ENCODE data around the gene MLC1.
"Not testable (repeated sequence)": the region's sequence is repeated elsewhere in the genome, so short reads cannot be mapped to it uniquely, and the experiment has no call there.

MLC1 gene

DNA sequence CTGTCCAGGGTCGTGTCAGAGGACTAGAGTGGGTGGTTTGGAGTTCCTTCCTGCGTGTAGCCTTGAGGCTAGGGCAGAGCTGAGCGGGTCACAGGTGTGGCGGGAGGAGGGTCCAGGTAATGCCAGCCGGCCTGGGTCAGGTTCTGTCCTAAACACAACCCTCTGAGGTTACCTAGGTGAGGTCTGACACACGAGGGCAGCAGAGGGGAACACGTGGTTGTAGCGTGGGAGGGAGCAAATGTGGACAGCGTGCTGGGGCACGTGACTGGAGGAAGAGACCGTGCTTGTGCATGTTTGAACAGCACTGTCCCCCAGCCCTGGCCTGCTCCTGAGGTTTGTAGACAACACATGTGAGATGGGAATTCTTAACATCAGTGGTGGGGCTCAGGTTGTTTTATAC lies 17.7 kb upstream of the MLC1 start:
- DNase-seq: no peak

DNA sequence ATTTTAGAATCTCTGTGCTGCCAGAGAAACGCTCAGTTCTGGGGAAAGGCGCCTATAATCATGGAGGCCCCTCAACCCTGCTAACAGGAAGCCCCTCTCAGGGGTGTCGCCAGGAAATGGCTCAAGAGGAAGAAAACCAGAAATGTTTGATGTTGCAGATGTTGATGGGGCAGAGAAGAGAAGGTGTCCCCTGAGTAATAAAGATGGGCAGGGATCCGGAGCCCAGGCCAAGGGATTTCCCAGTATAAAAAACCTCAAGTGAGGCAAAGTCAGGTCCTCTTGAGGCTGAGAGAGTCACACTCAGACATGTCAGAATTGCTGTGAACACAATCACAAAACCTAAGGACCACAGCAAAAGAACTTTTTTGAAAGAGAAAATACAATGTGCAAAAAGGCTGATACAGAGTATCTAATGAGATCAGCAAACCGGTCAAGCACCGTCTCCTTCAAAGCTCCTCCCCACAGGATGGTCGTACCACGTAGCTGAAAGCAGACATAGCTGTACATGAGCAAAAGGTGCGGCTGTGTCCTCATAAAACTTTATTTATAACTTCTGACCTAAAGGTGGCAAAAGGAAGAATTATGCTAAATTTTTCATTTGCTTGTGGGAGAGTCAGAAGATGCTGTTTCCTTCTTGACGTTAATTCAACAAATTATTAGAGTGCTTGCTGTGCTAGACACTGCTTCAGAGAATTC lies 16.8 kb upstream of the MLC1 start:
- no peak for DNase-seq

DNA sequence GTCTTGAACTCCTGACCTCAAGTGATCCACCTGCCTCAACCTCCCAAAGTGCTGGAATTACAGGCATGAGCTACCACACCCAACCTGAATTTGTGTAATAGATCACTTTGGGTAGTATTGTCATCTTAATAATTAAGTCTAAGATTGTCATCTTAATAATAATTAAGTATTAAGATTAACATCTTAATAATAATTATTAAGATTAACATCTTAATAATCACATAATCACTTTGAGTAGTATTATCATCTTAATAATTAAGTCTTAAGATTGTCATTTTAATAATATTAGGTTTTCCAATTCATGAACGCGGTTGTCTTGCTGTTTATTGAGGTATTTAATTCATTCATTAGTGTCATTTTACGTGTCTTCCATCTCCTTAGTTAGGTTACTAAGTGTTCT lies 12.8 kb upstream of the MLC1 start:
- DNase-seq: no peak

DNA sequence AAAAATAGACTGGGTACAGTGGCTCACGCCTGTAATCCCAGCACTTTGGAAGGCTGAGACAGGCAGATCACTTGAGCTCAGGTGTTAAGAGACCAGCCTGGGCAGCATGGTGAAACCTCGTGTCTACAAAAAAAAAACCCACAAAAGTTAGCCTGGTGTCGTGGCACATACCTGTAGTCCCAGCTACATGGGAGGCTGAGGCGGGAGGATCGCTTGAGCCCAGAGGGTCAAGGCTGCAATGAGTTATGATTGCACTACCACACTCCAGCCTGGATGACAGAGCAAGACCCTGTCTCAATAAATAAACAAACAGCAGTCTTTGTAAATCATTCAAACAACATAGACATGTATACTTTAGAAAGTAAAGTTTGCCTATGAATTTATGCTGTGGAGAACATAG lies 7.1 kb upstream of the MLC1 start:
- no peak for DNase-seq

DNA sequence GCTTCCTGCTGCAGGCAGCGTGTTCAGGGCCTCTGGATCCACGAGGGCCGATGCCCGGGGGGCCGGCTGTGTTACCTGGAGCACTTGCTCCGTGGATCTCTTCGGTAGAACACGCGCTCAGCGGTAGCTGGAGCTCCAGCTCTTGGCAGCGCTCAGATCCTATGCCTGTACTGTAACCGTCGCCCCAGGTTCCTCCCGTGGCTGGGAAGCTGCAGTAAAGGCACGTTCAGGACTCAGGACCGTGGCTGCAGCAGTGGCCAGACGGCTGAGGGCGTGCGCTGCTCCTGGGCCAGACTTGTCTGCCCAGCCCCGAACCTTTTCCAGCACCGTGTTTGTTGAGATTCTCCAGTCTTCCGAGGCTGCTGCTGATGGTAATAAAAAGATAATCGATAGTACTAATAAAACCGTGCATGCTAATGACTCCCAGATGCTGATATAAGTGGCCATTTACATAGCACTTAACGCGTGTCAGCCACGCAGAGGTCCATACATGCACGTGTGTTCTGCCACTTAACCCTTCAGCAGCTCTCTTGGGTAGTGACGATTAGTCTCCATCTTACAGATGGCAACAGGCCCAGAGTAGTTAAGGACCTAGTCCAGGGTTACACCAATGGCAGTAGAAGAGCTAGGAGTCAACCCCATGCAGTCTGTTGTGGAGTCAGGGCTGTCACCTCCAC lies 6.0 kb upstream of the MLC1 start:
- DNase-seq: no peak

DNA sequence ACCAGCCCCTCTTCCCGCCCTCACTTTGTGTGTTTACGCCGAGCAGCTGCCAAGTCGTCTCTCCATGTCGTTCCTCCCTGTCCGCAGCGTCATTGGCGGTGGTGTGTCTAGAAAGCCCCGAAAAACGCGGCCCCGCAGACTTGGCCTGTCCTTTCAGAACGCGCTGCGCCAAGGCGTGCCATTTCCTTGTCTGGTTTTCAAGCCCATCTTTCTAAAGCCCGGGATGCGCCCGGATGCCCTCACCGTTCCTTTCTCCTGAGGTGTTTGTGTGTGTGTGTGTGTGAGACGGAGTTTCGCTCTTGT lies 5.1 kb upstream of the MLC1 start:
- DNase-seq: no peak

DNA sequence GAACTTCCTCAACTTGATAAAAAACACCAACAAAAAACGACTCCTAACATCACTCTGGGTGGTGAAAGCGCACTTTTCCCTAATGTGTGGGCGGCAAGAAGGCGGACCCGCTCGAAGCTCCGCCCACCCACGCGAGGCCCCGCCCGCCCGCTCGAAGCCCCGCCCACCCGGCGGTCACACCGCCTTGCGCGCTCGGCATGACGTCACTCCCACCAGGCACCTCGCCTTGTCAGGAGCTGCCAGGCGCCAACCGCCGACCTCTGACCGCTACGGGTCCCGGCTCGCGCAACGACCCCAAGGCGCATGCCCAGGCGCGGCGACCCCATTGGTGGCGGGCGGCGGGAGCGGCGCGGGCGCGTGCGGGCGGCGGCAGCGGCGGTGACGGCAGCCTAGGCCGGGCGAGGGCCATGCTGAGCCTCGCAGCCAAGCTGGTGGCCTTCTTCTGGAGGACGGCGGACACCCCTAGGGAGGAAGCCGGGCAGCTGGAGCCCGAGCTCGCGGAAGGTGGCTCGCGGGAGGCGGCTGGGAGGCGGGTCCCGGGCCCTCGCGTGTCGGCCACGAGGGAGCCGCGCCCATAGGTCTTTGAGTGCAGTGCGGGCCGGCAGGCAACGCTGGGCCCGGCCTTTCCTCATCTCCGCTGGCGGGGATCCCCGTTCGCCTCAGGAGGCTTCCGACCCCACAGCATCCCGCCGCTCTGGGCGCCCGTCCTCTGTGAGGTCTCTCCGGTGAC lies 4.6 kb upstream of the MLC1 start, which contains the start of gene MOV10L1:
TSS of gene MOV10L1 (plus strand) at position 325 of the 730 bp plus-strand sequence. CDS start at position 408, 83 bp downstream.
- no peak for DNase-seq

DNA sequence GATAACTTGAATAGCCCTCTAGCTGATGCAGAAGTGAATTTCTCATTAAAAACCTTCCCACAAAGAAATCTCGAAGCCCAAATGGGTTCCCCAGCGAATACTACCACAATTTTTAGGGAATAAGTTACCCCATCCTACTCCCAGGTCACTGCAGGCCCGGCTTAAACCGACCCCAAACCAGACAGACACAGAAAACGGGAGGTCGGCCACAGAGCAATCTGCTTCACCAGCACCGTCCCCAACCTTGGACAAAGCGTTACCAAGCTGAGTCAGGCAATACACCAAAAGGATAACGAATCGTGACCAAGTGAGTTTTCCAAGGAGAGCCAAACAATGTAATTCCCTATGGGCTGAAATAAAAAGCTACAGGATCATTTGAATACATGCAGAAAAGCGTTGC lies 4.0 kb upstream of the MLC1 start:
- no peak for DNase-seq

DNA sequence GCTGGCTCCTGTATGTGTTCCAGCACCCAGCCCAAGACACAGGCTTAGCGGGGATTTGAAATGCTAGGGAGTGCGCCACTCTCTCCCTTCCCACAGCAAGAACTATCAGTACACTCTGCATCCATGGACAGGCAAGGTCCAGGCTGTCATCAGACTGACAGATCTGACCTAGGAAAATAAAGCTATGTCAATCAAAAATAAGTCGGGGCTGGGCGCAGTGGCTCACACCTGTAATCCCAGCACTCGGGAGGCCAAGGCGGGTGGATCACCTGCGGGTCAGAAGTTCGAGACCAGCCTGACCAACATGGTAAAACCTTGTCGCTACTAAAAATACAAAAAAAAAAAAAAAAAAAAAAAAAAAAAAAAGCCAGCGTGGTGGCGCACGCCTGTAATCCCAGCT lies 2.9 kb upstream of the MLC1 start:
- DNase-seq: no peak

DNA sequence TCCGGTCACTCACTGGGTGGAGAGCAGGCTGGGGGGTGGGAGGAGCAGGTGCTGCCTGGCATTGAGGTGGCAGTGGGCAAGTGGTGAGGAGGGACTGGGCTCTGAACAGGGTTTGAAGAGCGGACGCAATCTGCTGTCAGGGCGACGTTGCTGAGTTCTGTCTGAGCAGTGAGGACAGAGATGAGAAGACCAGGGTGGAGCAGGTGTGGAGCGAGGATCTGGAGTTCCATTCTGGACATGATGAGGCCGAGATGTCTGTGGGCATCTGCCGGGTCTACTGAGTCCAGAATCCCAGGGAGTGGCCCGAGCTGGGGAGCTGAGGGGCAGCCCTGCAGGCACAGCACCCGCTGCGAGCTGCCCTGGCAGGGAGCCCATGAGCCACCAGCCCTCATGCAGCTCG lies 2.4 kb upstream of the MLC1 start:
- no peak for DNase-seq

DNA sequence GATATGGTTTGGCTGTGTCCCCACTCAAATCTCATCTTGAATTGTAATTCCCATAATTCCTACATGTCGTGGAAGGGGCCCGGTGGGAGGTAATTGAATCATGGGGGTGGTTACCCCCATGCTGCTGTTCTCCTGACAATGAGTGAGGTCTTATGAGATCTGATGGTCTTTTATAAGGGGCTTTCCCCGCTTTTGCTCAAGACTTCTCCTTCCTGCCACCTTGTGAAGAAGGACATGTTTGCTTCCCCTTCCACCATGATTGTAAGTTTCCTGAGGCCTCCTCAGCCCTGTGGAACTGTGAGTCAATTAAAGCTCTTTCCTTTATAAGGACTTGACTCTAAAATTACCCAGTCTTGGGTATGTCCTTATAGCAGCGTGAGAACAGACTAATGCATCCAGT lies 1.7 kb upstream of the MLC1 start:
- not testable (repeated sequence) for DNase-seq

DNA sequence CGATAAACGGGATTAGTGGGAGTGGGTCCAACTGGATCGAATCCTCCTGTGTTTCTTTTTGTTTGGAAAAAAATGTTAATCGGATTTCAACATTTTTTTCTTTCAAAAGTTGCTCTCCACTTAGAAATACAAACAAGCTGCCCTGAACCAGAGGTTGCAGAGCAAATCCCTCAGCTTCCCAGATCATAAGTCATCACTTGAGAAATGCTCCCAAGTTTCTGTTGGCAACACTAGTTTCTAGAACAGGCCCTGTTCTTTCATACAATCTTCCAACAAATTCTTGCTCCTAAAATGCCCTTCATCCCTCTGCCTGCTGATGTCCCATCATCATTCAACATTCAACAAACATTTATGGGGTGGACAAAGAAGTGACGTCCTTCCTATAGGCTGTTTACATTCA lies 1.3 kb upstream of the MLC1 start:
- DNase-seq: no peak

DNA sequence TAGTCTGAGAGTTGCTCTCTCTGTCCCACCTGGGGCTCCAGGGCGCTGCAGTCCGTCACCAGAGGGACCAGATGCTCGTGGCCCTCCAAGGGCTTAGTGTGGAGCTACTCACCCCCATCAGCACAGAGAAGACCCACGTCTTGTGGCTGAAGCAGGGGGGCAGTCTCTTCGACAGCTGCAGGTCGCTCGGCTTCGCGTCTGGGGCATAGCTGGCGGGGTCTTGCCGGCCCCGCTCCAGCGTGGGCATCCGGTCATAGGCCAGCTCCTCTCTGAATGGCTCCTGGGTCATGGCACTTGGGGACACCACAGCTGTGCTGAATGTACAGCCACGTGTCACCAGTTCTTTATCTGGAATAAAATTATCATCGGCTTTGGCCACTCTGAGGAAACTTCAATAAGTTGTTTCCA lies 608 bp downstream of the MLC1 start:
- DNase-seq: no peak

DNA sequence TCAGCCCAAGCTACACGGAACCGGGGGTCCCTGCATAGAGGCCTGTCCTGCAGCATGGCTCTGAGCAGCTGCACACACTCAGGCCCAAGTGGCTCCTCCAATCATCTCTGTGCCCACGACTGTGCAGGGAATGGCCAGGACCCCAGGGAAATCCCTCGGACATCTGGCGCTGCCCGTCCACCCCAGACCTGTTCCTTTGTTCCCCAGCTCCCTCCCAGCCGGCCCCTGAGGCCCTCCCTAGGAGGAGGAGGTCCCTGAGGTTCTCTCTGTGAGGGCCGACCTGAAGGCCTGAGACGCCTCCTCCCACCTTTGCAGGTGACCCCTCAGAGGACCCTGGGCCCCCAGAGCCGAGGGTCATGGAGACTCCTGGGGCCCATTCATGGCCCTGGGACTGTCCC lies 1.1 kb downstream of the MLC1 start:
- no peak for DNase-seq

DNA sequence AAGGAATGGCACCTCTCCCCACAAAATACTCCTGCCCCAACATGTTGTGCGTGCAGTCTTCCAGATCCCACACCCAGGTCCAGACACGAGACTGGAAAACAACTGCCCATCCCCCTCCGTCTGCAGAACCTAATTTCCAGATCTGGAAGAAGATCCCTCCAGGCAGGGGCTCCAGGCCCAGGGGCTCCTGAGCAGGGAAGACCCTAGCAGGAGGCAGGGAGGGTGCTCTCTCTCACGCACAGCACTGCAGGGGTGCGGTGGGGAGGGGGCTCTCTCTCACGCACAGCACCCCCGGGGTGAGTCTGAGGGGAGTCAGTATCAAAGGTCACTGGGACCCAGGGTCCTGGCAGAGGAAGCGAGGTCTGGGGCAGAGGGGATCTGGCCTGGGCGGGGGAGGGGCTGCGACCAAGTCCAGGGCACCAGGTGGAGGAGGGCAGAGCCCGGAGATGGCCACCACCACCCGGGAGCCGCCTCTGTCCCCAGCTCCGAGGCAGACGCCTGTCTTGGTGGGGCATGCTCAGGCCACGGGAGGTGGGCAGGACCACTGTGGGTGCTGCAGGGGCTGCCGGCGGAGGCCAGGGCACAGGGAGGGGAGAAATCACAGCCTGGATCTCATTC lies 1.7 kb downstream of the MLC1 start:
- no peak for DNase-seq

DNA sequence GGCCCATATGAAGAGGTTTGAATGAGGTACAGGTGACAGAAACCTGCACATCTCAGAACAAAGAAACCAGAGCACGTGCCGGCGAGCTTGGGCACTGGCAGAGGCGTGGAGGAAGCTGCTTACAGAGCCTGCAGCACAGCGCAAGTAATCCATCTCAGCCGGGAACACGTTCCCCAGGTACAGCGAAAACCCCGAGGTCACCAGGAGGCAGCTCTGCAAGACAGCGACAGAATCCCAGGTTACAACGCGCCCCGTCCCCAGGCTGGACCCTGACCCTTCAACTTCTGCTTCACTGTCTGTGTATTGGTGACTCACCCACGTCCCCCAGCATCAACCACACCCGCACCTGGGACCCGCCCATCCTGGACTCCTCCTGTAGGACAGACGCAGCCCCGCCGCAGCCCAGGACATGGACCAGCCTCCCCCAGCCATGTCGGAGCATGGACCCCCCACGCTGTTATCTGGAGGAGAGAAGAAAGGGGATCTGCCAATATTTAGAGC lies 2.2 kb downstream of the MLC1 start:
- no peak for DNase-seq

DNA sequence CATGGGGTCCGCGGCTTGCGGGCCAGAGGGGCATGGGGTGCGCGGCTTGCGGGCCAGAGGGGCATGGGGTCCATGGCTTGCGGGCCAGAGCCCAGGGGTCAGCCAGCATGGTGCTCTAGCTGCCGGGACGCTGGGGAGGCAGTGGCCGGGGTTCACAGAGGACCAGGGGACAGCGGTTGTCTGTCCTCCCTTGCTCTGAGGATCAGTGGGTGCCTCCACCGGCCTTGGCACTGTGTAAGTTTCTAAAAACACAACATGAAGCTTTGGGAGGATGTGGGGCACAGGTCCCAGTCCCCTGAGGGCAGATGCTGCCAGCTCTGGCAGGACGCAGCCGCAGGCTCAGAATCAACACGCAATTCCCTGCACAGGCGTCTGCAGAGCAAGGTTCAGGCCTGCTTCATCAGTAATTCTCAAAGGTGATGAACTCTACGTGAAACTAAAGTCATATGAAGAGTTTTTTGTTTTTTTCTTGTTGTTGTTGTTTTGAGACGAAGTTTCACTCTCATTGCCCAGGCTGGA lies 3.0 kb downstream of the MLC1 start:
- DNase-seq: no peak

DNA sequence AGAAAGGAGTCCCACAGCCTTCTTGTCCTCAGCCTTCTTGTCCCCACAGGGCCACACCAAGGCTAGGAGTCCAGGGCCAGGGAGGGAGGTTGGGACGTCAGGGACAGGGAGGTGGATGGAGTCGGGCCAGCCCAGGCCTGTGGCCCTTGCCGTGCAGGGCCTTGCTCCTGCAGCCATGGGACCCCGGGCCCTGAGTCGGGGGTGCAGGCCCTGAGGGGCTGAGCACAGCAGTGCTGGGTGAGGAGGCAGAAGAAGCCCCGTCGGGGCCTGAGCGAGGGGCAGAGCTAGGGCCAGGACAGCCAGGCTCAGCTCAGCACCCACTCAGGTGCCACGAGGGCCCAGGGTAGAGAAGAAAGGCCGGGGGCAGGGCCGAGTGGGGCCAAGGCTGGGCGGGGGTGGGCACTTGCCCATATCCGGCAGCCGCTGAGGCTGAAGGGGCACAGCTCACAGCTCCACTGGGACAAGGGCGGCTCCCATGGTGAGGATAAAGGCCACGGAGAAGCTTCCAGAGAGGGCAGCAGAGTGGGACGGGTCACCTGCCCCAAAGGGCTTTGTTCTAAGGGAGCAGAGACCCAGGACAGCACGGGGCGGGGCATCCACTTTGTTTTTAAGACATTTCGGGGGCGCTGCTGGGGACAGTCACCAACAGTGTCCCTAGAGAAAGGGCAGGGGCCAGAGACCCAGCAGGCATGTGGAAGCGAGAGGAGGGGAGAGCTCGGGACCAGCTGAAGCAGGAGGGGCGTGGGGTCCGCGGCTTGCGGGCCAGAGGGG lies 3.6 kb downstream of the MLC1 start:
- no peak for DNase-seq

DNA sequence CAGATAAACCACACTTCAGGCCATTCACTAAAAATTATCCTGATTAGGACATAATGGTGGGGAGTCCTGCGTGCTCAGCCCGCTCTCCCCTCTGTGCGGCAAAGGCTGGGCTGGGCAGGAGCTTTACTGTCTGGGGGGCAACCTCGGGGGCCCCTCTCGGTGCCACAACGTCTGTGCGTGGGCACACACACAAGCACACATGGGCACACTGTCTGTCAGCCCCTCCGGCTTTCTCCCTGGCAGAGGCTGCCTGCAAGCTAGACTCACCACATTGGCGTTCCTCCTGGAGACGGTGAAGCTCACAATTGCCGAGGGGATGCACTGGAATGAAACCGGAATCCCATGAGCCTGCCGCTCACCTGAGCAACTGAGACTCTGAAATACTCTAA lies 5.2 kb downstream of the MLC1 start:
- no peak for DNase-seq

DNA sequence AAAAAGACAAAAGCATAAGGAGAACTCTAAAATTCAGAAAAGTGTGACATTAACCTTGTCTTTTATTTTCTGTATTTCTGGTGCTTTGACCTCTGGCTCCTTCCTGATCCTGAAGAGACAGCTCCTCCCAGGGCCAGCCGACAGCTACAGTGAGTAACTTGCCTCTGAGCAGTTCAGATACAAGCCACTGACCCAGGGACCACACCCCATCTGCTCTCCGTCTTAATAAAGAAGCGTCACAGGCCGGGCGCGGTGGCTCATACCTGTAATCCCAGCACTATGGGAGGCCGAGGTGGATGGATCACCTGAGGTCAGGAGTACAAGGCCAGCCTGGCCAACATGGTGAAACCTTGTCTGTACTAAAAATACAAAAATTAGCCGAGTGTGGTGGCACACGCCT lies 6.5 kb downstream of the MLC1 start:
- DNase-seq: no peak

DNA sequence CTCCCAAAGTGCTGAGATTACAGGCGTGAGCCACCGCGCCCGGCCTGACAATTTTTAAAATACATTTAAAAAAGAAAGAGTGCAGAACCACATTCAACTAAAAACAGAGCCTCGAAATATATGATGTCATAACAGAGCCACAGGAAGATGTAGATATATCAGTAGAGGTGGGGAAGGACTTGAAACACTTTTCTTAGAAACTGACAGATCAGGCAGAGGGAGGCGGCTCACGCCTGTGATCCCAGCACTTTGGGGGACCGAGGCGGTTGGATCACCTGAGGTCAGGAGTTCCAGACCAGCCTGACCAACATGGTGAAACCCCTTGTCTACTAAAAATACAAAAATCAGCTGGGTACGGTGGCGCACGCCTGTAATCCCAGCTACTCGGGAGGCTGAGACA lies 7.0 kb downstream of the MLC1 start:
- no peak for DNase-seq

DNA sequence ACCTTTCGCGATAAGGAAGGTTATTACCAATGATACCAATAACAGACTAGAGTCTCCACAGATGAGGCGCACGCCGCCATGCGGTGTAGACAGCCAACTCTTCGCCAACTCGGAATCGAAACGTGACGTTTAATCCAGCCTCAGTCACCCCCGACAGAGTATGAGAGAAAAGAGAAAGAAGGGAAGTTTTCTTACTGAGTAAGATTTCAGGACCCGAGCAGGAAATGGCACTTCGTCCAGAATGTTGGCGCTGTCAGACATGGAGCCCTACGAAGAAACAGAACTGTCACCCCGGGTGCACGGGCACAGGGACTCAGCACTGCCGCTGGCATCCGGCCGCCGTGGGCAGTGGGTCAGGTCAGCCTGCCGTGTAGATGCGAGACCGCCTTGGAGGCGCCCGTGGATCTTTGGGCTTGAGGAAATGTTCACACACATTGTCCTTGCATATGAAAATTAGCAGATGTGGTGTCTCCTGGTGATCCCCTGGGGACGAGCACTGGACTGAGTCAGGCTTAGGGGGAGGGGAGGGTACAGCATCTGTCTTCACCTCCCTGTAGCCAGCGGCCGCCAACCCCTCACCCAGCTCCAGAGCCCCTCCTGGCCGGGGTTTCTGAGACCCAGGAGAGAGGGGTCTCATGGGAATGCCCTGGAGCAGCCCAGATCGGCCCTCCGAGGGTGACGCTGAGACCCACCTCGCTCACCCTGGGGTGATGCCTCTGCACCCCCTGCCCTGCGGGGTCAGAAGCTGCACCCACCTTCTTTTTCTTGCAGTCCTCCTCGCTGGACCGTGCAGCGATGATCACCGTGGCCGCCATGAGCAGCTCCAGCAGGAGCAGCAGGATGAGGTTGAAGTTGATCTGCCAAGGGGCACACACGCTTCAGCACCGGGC lies 8.3 kb downstream of the MLC1 start:
- no peak for DNase-seq
